ENCODE data around the gene C1R.

The C1R gene

GRCh38 chr12:7106082-7106481 lies 13.8 kb upstream of the C1R start:
- Histone ChIP-seq H3K4me2 (ENCODE audit: low read depth, low read length, poor library complexity, severe bottlenecking) (no peak overlapping the region), H3K4me1 (ENCODE audit: insufficient read depth, low read length, poor library complexity, severe bottlenecking) (peaks cover 33% of the 10 kb centered on the region), H3K9ac (ENCODE audit: low read depth, low read length, poor library complexity, severe bottlenecking) (no peak overlapping the region), H3K27me3 (ENCODE audit: insufficient read depth, low read length, poor library complexity, severe bottlenecking) (no peaks in the 10 kb centered on the region), H2AFZ (ENCODE audit: low read length) (no peak overlapping the region), H3K4me3 (ENCODE audit: low read length, poor library complexity, severe bottlenecking) (no peak overlapping the region), H3K79me2 (ENCODE audit: insufficient read depth, low read length) (peaks cover 29% of the 10 kb centered on the region), H3K36me3 (ENCODE audit: insufficient read depth, low read length) (no peaks in the 10 kb centered on the region), H3F3A (ENCODE audit: low read depth) (peaks cover 4% of the 10 kb centered on the region; the same call in 1 of the 2 replicates), H3K9me3 (ENCODE audit: insufficient read depth, low read depth, low read length) (peaks cover 6% of the 10 kb centered on the region; the same call in 1 of the 2 replicates), H3K9me2 (replicated peaks; ENCODE audit: low read depth, low read length) (no peaks in the 10 kb centered on the region), H4K20me1 (ENCODE audit: insufficient read depth, low read length, poor library complexity, severe bottlenecking) (peaks cover 8% of the 10 kb centered on the region)
- TF ChIP-seq EZH2phosphoT487 (IDR thresholded peaks at IDR 0.05; ENCODE audit: borderline replicate concordance) (no peak), CTCF (conservative IDR thresholded peaks at IDR 0.05; ENCODE audit: low read length) (no peak)

- no peaks in the 10 kb centered on the region for H3K36me3 ChIP-seq (ENCODE audit: insufficient read depth, low read length)
- H3K9ac ChIP-seq (ENCODE audit: low read depth, low read length, poor library complexity, severe bottlenecking), result no peak overlapping the region
Observed at GRCh38 chr12:7103837-7104584, 11.8 kb upstream of the C1R start.

GRCh38 chr12:7102582-7102981 lies 10.3 kb upstream of the C1R start:
- H3K79me2 ChIP-seq (ENCODE audit: insufficient read depth, low read length), result peaks cover 4% of the 10 kb centered on the region; the same call in 1 of the 2 replicates
- H3K9me2 ChIP-seq (replicated peaks; ENCODE audit: low read depth, low read length), result no peaks in the 10 kb centered on the region
- H3K4me3 ChIP-seq (ENCODE audit: low read length, poor library complexity, severe bottlenecking), result no peak overlapping the region
- no peaks in the 10 kb centered on the region for H3K27me3 ChIP-seq (ENCODE audit: insufficient read depth, low read length, poor library complexity, severe bottlenecking)
- H3K4me2 ChIP-seq (ENCODE audit: low read depth, low read length, poor library complexity, severe bottlenecking), result peak overlapping the region; percentile 6
- no peak overlapping the region for H2AFZ ChIP-seq (ENCODE audit: low read length)
- peaks cover 13% of the 10 kb centered on the region for H3K4me1 ChIP-seq (ENCODE audit: insufficient read depth, low read length, poor library complexity, severe bottlenecking)
- TF ChIP-seq EZH2phosphoT487 (IDR thresholded peaks at IDR 0.05; ENCODE audit: borderline replicate concordance) (no peak), CTCF (conservative IDR thresholded peaks at IDR 0.05; ENCODE audit: low read length) (no peak)
- no peaks in the 10 kb centered on the region for H4K20me1 ChIP-seq (ENCODE audit: insufficient read depth, low read length, poor library complexity, severe bottlenecking)
- peaks cover 4% of the 10 kb centered on the region; the same call in 1 of the 2 replicates for H3F3A ChIP-seq (ENCODE audit: low read depth)
- H3K9me3 ChIP-seq (ENCODE audit: insufficient read depth, low read depth, low read length), result peaks cover 6% of the 10 kb centered on the region; the same call in 1 of the 2 replicates
- H3K9ac ChIP-seq (ENCODE audit: low read depth, low read length, poor library complexity, severe bottlenecking), result no peak overlapping the region
- no peaks in the 10 kb centered on the region for H3K36me3 ChIP-seq (ENCODE audit: insufficient read depth, low read length)

More at GRCh38 chr12:7103837-7104584, 11.8 kb upstream of the C1R start:
- no peak overlapping the region for H3K4me2 ChIP-seq (ENCODE audit: low read depth, low read length, poor library complexity, severe bottlenecking)
- no peaks in the 10 kb centered on the region for H3K27me3 ChIP-seq (ENCODE audit: insufficient read depth, low read length, poor library complexity, severe bottlenecking)
- no peaks in the 10 kb centered on the region for H4K20me1 ChIP-seq (ENCODE audit: insufficient read depth, low read length, poor library complexity, severe bottlenecking)
- peaks cover 20% of the 10 kb centered on the region for H3K4me1 ChIP-seq (ENCODE audit: insufficient read depth, low read length, poor library complexity, severe bottlenecking)
- peaks cover 13% of the 10 kb centered on the region for H3K79me2 ChIP-seq (ENCODE audit: insufficient read depth, low read length)
- TF ChIP-seq CTCF (conservative IDR thresholded peaks at IDR 0.05; ENCODE audit: low read length), result no peak
- TF ChIP-seq EZH2phosphoT487 (IDR thresholded peaks at IDR 0.05; ENCODE audit: borderline replicate concordance), result no peak
- no peaks in the 10 kb centered on the region for H3K9me2 ChIP-seq (replicated peaks; ENCODE audit: low read depth, low read length)
- H2AFZ ChIP-seq (ENCODE audit: low read length), result no peak overlapping the region
- no peak overlapping the region for H3K4me3 ChIP-seq (ENCODE audit: low read length, poor library complexity, severe bottlenecking)
- peaks cover 6% of the 10 kb centered on the region; the same call in 1 of the 2 replicates for H3K9me3 ChIP-seq (ENCODE audit: insufficient read depth, low read depth, low read length)
- peaks cover 4% of the 10 kb centered on the region; the same call in 1 of the 2 replicates for H3F3A ChIP-seq (ENCODE audit: low read depth)
